ENCODE data around the gene SLC2A9.

- no peak for TF ChIP-seq EZH2 (IDR thresholded peaks at IDR 0.05; ENCODE audit: insufficient read depth, low read length)
- no peak for TF ChIP-seq CTCF (IDR thresholded peaks at IDR 0.05; ENCODE audit: insufficient read depth, low read depth, low read length)
These were observed 31.2 kb downstream of the SLC2A9 start for GRCh38 chr4:9989918-9990635.

Data from astrocyte (in vitro differentiated cells and primary cell).